ENCODE measurements around the gene CHN2. TPM values are rescaled to one million over a fixed set of nuclear protein-coding genes. Genes with fewer than 3 reads are reported as not detected.

The CHN2 gene
- total RNA-seq, 1 experiment from 2014 or later = 61.2 TPM

GRCh38 chr7:29447828-29448227, 253.3 kb downstream of the CHN2 start:
- ChIA-PET CTCF (no interaction called here), POLR2A (ENCODE audit: low non-redundant PET) (no interaction called here)
- H3K27ac ChIP-seq (ENCODE audit: low read depth, low read length, poor library complexity, severe bottlenecking) = no peak overlapping the region
- H3K9me3 ChIP-seq (ENCODE audit: low read depth, low read length, poor library complexity, severe bottlenecking) = no peaks in the 10 kb centered on the region
- H3K27me3 ChIP-seq (replicated peaks; ENCODE audit: insufficient read depth, low read depth, low read length, poor library complexity) = no peaks in the 10 kb centered on the region
- BruUV-seq (replicated peaks) = no TSS peak
- DNase-seq (ENCODE audit: low spot score) = no peak
- no peaks in the 10 kb centered on the region for H3K36me3 ChIP-seq (ENCODE audit: insufficient read depth, low read length, poor library complexity, severe bottlenecking)
- TF ChIP-seq CTCF (conservative IDR thresholded peaks at IDR 0.05; ENCODE audit: low read depth, low read length) = no peak
- TF ChIP-seq EZH2 (IDR thresholded peaks at IDR 0.05; ENCODE audit: borderline replicate concordance, low read depth, low read length, poor library complexity, severe bottlenecking) = no peak
- H3K4me3 ChIP-seq (ENCODE audit: low read depth, low read length, poor library complexity, severe bottlenecking) = no peak overlapping the region
- intact Hi-C loops (cut with micrococcal nuclease; ENCODE audit: unreplicated experiment) = no loop called here
- H3K4me1 ChIP-seq (ENCODE audit: insufficient read depth, low read length, poor library complexity, severe bottlenecking) = peaks cover 7% of the 10 kb centered on the region

GRCh38 chr7:29449569-29450260, 255.1 kb downstream of the CHN2 start:
- intact Hi-C loops (cut with micrococcal nuclease; ENCODE audit: unreplicated experiment) = no loop called here
- BruUV-seq (replicated peaks) = no TSS peak
- no peak for DNase-seq (ENCODE audit: low spot score)
- POLR2A ChIA-PET (ENCODE audit: low non-redundant PET) = no interaction called here
- CTCF ChIA-PET = no interaction called here
- H3K36me3 ChIP-seq (ENCODE audit: insufficient read depth, low read length, poor library complexity, severe bottlenecking) = no peaks in the 10 kb centered on the region
- no peak overlapping the region for H3K4me3 ChIP-seq (ENCODE audit: low read depth, low read length, poor library complexity, severe bottlenecking)
- no peak overlapping the region for H3K27ac ChIP-seq (ENCODE audit: low read depth, low read length, poor library complexity, severe bottlenecking)
- H3K9me3 ChIP-seq (ENCODE audit: low read depth, low read length, poor library complexity, severe bottlenecking) = no peaks in the 10 kb centered on the region
- H3K27me3 ChIP-seq (replicated peaks; ENCODE audit: insufficient read depth, low read depth, low read length, poor library complexity) = no peaks in the 10 kb centered on the region
- peaks cover 7% of the 10 kb centered on the region for H3K4me1 ChIP-seq (ENCODE audit: insufficient read depth, low read length, poor library complexity, severe bottlenecking)
- TF ChIP-seq CTCF (conservative IDR thresholded peaks at IDR 0.05; ENCODE audit: low read depth, low read length) = no peak
- TF ChIP-seq EZH2 (IDR thresholded peaks at IDR 0.05; ENCODE audit: borderline replicate concordance, low read depth, low read length, poor library complexity, severe bottlenecking) = no peak

DNA sequence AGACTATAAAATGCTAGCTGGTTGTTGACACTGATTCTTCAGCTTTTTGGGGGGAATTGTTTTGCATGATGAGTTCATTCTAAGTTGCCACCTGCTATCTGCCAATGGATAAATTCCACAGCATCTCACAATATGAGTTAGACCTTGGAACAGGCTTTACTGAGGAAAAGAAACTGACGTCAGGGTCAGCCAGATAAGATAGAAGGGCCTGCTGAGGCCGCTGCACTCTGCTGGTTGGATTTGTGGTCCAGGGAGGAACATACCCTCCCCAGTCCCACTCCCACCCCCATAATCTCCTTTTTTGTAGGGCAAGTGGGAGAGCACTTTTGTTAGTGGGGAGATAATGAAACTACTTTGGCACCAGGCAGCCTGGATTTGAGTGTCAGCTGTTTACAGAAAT, 258.4 kb downstream of the CHN2 start:
- H3K27me3 ChIP-seq (replicated peaks; ENCODE audit: insufficient read depth, low read depth, low read length, poor library complexity) = no peaks in the 10 kb centered on the region
- H3K36me3 ChIP-seq (ENCODE audit: insufficient read depth, low read length, poor library complexity, severe bottlenecking) = no peaks in the 10 kb centered on the region
- intact Hi-C loops (cut with micrococcal nuclease; ENCODE audit: unreplicated experiment) = no loop called here
- no peak overlapping the region for H3K27ac ChIP-seq (ENCODE audit: low read depth, low read length, poor library complexity, severe bottlenecking)
- H3K4me1 ChIP-seq (ENCODE audit: insufficient read depth, low read length, poor library complexity, severe bottlenecking) = peaks cover 3% of the 10 kb centered on the region
- BruUV-seq (replicated peaks) = no TSS peak
- ChIA-PET CTCF (no interaction called here), POLR2A (ENCODE audit: low non-redundant PET) (no interaction called here)
- no peaks in the 10 kb centered on the region for H3K9me3 ChIP-seq (ENCODE audit: low read depth, low read length, poor library complexity, severe bottlenecking)
- no peak for TF ChIP-seq CTCF (conservative IDR thresholded peaks at IDR 0.05; ENCODE audit: low read depth, low read length)
- TF ChIP-seq EZH2 (IDR thresholded peaks at IDR 0.05; ENCODE audit: borderline replicate concordance, low read depth, low read length, poor library complexity, severe bottlenecking) = no peak
- H3K4me3 ChIP-seq (ENCODE audit: low read depth, low read length, poor library complexity, severe bottlenecking) = no peak overlapping the region
- DNase-seq (ENCODE audit: low spot score) = no peak

Data from A673 (cell line).